Activated CD4-positive, CD25-positive, alpha-beta regulatory T cell treated with anti-CD3 and anti-CD28 coated beads, Interleukin-2, amount 50 U/mL, for 72 hours (primary cell): ENCODE measurements around the gene PPEF1.

Experiments
- DNase-seq: peaks from one replicate; pipeline ENCODE4 v3.0.0; 2021

Gene PPEF1, protein sequence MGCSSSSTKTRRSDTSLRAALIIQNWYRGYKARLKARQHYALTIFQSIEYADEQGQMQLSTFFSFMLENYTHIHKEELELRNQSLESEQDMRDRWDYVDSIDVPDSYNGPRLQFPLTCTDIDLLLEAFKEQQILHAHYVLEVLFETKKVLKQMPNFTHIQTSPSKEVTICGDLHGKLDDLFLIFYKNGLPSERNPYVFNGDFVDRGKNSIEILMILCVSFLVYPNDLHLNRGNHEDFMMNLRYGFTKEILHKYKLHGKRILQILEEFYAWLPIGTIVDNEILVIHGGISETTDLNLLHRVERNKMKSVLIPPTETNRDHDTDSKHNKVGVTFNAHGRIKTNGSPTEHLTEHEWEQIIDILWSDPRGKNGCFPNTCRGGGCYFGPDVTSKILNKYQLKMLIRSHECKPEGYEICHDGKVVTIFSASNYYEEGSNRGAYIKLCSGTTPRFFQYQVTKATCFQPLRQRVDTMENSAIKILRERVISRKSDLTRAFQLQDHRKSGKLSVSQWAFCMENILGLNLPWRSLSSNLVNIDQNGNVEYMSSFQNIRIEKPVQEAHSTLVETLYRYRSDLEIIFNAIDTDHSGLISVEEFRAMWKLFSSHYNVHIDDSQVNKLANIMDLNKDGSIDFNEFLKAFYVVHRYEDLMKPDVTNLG

DNA sequence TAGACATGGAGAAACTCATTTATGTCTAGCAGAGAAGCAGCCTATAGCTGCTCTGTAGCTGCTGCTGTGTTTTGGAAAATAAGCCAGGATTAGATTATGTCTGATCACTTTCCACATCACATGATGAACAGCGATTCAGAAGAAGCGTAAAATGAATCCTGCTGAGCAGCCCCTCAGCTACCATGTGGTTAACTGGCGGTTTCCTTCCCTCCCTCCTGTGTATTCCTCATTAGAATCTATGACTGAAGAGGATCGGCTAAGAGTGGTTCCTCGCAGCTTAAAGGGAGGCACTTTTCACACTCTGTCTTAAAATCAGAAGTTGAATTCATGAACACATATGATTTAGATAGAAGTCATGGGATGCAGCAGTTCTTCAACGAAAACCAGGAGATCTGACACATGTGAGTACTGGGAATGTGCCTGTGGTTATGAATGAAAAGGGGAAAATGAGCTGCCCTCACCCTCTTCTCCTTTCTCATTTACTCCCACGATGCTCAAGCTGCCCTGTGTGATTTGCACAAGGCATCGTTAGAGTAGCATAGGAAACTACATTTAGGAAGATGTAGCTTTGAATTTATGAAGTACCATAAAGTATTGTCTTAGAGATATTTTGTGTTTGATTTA, at the start of gene PPEF1:
Gene PPEF1, plus strand, starts transcription at position 220 of the 624 bp plus-strand sequence. Its CDS starts 136 bp downstream, at position 356.
- DNase-seq: no peak

DNA sequence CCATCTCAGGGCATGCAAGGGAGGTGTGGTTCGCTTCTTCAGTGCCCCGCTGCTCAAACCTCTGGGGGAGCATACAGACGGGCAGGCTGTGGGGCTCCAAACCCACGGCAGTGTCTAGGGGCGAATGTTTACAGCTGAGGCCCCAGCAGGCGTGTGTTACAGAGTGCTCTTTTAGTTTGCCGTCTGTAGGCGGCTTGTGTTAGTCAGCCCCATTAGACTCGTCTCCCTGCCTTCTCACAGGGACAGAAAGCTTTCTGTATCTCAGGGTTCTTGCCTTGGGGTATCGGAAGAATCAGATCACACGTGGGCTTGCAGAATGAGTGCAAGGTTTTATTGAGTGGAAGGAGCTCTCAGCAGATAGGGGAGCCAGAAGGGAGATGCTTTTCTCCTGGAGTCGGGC, 46.2 kb upstream of the PPEF1 start:
- no peak for DNase-seq

DNA sequence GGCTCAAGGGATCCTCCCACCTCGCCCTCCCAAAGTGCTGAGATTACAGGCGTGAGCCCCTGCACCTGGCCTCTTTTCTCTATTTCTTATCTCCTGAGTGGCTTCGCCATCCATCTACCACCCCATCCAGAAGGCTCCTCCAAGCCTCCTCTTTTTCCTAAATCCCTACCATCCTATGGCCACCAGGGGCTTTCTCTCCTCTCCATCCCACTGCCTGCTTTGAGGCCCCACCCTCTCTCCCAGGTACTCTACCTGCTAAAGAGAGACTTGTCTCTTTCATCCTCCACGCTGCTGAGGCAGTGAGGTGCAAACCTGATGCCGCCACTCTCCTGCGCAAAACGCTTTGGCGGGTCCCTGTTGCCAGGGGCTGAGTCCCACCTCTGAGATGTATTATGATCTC, 42.5 kb upstream of the PPEF1 start:
- no peak for DNase-seq

DNA sequence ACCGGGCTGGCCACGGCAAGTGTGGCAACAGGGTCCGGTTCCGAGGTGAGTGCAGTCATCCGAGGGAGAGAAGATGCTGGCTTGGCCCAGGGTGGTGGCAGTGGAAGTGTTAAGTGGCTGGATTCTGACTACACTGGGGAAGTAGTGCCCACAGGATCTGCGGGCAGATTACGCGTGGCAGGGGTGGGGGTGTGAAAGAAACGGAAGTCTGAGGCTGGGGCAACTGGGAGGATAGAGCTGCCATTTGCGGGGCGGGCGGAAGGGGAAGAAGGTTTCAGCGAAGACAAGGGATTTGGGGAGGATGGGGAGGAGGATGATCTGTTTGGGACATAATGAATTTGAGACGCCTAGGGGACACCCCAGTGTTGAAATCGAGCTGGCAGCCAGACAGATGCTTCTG, 40.8 kb upstream of the PPEF1 start:
- no peak for DNase-seq

DNA sequence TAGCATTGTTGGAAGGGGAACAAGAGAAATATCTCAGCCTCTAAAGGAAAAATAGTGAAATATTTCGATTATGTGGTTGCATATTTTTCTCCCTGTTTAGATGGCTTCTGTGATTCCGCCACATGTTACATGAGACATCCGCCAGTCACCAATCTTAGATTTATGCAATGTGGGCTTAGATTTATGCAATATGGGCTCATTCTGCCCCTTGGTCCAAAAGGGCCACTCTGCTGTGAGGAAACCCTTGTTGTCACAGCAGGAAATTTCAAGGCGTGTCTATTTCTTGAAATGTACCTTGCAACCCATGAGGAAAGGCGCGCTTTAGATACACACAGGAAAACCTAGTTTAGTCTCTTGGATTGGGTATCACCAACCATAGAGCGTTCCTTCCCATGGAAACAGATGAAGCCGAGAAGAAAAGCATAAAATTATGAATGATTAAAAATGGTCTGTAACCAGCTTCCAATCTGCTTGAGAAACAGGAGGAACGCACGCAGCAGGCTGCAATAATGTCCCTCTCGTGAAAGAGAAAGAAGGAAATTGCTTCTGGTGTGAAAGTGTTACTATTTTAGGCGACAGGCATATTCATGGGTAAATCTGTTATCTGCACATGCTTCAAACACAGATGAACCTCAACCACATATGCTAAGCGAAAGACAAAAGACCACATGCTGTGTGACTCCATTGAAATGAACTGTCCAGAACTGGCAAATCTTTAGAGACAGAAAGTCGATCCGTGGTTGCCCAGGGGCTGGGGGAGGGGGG, 39.2 kb upstream of the PPEF1 start:
- no peak for DNase-seq

DNA sequence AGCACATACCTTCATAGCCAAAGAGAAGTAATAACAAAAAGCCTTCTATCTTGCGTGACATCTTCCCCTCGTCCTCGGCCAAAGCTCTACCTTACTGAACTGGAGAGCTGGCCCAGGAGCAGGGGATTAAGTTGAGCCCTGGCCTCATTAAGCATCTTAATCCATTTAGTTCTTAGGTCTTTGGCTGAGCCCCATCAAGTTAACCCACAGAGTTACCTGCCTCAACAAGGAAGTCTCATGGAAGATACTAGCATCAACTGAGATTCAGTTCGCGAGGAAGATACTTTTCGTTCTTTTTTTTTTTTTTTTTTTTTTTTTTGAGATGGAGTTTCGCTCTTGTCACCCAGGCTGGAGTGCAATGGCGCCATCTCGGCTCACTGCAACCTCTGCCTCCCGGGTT, 35.4 kb upstream of the PPEF1 start, which contains the start of gene RS1:
Gene RS1, minus strand, starts transcription at position 101 of the 400 bp plus-strand sequence. Its CDS starts 40 bp downstream, at position 61.
- DNase-seq: no peak

DNA sequence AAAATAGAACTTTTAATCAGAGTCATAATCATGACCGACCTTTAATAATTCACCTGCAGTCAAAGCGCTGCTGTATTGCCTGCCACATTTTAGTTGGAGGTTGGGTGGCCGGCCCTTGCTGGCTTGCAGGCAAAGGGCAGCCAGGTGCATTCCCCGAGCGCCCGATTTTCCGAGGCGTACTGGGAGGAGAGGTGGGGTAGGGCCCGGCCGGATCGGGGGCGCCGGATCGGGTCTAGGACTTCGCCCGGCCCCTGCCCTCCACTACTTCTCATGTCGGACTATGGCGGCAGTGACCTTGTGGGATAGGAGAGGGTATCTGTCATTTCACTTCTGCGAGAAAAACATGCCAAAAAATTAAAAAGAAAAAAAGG, 33.0 kb upstream of the PPEF1 start:
- DNase-seq: peak; percentile 37

DNA sequence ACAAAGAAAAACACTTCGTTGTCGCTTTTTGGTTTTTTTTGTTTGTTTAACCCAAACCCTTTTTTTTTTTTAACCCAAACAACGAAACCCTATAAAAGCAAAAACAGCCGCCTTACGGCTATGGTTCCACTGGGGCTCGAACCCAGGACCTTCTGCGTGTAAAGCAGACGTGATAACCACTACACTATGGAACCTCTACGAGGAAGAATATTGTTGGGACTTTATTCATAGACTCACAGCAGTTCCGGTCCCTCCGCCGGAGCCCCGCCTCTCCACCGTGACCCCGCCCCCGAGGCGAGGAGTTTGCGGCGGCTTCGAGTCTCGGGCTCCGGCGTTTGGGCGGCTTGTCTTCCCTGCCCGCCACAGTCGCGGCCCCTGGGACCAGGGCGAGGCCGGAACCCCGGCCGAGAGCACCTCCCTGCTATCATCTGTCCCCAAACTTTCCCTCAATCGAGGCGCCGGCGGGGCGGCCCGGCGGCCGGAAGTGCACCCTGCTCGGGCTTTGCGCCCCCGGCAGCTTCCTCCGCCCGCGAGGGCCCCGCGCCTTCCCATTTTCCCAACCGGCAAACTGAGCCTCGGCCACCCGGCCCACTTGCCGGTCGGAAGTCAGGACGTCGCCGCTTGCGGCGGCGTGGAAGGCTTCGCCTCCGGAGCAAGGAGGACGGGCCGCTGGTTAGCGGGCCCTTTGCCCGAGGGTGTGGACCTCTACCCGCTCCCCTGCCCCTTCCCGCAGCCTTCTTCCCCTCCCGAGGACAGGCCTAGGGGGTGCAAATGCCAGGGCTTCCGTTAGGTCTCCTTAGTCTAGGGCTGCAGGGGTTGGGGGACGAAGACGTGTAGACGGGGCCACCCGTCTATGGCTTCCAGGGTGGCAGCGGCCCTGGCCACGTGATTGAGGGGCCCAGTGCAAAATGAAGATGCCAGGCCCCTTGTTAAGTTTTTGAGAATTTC, 32.4 kb upstream of the PPEF1 start:
- peak; percentile 78 for DNase-seq

DNA sequence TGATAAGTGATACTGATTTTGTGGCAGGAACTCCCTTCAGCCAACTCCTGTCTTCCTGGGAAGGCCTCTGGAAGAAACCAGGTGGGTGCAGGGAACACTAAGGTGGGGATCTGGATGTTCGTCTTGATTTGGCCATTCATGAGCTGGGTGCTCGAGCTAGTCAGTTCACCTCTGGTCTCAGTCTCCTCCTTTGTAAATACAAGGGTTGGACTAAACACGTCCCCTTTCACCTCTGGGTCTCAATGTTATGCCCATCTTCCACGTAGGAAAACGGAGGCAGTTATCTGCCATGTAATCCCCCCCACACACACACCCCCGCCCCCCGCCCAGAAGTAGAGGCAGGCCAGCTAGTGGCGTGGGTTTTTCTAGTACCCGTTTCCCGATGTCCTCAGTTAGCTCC, 31.4 kb upstream of the PPEF1 start:
- DNase-seq: no peak

DNA sequence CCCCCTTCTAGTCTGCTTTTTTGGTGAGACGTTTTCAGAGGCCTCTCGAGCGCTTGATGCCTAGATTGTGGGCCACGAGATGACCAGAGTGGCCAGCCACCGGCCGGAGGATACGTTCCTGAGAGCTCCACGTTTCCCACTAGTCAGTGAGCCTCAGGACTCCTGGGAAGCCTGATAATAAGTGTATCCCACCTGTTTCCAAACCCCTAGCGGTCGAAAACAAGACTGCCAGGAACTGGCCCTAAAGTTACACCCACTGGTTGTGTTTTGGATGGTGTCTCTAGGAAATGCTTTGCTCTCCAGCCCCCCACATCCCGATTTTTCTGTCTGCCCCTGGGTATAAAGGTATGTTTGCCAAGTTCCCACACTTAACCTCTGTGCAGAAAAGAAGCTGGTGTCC, 31.0 kb upstream of the PPEF1 start:
- no peak for DNase-seq

DNA sequence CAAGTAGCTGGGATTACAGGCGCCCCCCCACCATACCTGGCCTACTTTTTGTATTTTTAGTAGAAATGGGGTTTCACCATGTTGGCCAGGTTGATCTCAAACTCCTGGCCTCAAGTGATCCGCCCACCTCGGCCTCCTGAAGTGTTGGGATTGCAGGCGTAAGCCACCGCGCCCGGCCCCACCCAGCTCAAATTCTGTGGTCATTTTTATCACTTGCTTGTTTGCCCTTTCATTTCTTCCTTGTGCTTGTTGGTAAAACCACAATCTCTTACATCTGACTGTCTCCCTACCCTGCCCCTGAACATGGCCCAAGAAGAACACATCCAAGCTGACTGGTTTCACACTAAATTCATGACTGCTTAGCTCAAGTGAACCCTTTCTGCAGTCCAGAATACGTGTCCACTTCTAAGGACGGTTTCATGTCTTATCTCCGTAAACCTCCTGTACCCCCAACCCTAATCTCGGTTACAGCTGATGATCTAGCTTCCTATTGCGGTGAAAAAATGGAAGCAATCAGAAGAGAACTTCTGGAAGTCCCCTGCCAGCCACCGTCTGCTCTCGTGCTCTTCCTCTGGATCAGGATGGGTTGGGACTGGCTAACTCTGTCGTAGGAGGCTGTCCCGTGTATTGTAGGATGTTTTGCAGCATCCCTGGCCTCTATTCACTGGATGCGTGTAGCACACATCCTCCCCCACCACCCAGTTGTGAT, 30.1 kb upstream of the PPEF1 start:
- DNase-seq: no peak

DNA sequence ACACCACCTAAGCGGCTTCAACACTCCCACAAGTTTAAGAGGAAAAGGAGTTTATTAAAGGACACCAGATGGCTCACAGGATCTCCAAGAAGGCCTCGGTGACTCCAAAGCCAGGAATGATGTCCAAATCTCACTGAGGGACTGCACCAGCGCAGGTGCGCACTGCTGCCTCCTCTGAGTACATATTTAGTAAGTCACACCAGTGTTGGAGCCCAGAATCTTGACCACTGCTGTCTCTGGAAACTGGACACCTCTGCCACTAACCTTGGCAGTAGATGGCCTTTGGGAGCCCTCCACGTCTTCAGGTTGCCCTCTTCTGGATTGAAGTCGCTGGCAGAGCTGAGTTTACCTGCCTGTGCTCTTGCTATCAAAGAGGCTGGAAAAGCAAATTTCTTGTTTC, 25.4 kb upstream of the PPEF1 start:
- DNase-seq: no peak

DNA sequence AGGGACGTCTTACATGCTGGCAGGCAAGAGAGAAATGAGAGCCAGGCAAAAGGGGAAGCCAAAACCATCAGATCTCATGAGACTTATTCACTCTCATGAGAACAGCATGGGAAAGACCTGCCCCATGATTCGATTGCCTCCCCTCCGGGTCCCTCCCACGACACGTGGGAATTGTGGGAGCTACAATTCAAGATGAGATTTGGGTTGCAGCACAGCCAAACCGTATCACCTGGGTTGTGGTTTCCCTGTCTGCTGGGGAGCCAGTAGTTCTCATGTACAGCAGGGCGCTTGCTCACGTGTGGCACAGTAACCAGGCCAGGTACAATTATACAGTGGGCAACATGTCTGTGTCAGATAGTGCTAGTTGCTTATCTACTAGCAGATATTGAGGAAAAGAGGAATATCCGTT, 24.5 kb upstream of the PPEF1 start:
- no peak for DNase-seq

DNA sequence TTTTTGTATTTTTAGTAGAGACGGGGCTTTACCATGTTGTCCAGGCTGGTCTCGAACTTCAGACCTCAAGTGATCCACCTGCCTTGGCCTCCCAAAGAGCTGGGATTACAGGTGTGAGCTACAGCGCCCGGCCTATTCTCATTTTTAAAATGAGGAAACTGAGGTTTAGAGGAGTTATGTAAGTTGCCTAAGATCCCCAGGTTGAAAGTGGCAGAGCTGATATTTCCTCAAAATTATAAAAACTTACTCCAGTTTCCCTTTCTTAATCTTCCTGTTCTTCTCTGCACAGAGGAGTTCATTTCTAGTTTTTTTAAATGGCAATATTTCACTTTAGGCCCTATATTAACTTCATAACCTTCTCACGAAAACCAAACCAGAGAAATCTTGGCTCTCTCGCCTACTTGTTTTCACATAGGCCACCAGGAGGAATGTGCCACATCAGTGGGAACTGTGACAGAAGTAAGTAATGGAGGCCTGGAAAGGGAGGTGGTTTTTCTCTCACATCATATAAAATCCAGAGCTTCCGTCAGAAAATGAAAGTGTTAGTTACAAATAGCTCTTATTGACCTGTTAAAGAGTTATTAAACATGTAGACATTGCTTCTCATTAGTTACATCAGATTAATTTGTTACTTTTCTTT, 19.5 kb upstream of the PPEF1 start:
- no peak for DNase-seq

DNA sequence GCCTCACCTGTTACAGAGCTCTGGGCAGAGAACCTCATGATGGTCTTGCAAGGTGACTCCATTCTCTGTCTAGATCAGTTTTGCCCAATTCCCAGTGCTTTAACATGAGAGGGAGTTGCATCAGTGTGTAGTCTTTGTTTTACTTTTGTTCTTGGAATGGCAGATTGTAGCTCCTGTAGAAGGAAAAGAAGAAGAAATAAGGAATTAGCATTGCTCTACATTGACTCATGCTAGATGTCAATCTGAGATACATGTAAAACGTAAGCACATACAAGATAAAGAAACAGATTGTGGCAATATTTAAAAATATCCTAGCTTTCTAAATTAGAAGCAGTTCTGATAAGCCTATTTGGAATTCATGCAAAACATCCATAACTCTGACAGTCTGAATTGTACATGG, 16.0 kb upstream of the PPEF1 start:
- no peak for DNase-seq

DNA sequence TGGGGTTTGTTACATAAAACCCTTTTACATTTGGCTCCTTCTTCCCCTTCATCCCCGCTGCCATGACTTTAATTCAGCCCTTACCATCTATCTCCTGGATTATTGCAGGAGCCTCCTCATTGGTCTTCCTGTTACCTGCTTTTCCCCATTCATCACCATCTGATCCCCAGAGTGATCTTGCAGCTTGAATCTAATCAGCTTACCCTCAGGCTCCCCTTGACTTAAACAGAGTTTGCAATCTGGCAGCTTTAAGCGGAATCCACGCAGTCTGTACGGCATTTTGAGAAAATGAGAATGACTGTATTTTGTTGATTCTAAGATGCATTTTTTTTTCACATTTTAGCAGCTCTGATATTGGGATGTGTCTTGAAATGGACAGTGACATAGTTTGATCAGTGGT, 14.9 kb upstream of the PPEF1 start:
- DNase-seq: no peak

DNA sequence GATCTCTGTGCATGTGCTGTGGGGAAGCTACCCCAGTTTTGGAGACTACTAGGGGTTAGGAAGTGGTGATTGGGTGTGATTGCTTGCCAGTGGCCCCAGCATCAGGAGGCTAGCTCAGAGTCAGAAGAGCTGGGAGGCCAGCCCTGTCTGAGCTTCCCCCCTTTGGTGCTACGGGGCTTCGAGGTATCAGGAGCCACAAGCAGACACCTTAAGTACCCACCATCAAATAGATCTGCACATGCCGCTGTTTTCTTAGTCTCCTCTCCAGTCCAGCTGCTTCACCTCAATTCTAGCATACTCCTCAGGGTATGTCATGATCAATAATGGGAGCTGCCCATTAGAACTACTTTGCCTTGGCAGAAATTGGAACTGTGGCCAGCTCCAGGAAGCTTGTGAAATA, 10.8 kb upstream of the PPEF1 start:
- no peak for DNase-seq

DNA sequence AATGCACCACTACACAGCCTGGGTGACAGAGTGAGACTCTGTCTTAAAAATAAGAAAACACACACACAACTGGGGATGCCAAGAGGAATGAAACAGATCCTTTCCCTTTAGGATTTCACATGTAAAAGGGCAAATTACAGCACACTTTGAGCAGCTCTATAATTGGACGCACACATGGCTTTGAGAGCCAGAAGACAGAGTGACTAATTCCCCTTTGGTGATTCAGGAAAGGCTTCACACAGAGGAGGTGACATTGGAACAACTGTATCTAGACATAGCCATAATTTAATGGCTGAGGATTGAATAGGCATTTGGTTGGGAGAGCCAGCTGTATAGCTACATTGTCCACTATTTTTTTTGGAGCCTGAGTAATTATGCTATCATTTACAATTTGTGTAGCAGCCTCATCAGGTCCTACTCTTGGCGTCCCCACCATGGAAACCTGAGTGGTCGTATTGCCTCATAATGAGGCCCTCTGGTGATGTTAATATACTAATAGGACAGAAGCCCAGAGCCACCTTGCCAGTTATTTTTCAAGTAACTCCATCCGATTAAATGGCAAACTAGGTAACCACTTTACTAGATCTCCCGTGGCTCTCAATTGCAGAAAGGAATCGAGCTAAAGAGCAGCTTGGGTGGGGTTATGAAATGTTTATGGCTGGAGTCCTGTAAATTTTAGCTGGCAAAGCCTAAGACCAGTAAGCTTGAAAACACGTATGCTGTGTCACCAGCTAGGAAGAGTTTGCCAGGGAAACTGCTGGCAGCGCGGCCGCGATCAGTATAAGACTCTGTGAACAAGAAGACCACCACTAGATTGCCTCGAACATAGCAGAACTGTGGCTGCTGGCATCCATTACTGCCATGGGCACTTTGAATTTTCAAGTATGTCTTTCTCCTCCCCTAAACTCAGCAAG, 8.5 kb upstream of the PPEF1 start:
- DNase-seq: no peak

DNA sequence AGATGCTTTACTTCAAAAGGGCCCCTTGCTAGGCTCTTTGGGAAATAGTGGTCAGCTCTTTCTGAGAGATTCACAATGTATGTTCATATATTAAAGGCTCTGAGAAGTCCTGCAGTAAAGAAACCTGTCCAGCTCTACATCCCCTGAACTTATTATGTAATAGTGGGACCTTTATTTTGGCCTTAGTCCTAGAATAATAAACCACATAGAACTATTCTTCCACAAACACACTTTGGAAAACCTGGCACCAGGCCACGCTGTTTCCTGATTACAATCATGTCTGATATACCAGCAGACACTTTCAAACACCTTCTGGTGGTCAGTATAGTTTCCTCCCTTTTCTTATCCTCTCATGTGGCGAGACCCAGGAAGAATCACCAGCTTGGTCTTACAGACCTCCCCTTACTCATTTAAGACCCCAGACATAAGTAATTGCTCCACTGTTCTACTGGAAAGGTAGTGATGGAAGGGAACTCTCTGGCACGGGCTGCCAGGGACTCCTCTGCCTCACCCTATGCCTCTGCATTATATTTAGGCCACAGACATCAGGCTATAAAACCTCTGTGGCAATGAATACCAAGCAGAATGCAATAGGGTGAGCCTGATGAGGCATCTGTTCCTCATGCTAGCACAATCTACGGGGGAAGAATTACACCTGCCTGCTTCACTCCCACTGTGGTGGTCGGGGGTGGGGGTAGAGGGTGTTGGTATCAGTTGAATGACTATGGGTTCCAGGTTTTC, 5.7 kb upstream of the PPEF1 start:
- DNase-seq: no peak
